ENCODE results near the gene GRIA1.

GRCh38 chr5:153543959-153544470 is 53.5 kb downstream of the GRIA1 start:
- TF ChIP-seq NCOR1 (IDR thresholded peaks at IDR 0.05; ENCODE audit: borderline replicate concordance, low read length) (no peak), ZC3H13 (CRISPR knock-in tag; IDR thresholded peaks at IDR 0.05) (no peak), NFKBIZ (CRISPR knock-in tag; IDR thresholded peaks at IDR 0.05) (no peak), NCOA2 (CRISPR knock-in tag; IDR thresholded peaks at IDR 0.05) (no peak), HNF4A (CRISPR knock-in tag; IDR thresholded peaks at IDR 0.05) (no peak), EZH2 (conservative IDR thresholded peaks at IDR 0.05; ENCODE audit: low read depth, low read length) (no peak), KDM1A (CRISPR knock-in tag; IDR thresholded peaks at IDR 0.05) (no peak), MEIS1 (CRISPR knock-in tag; IDR thresholded peaks at IDR 0.05; ENCODE audit: borderline replicate concordance) (no peak)
